ENCODE results near the gene IKZF1. TPM values are rescaled to one million over a fixed set of nuclear protein-coding genes. Genes with fewer than 3 reads are reported as not detected.

The IKZF1 gene
- total RNA-seq, 1 experiment from 2014 or later: 0.77 TPM

DNA sequence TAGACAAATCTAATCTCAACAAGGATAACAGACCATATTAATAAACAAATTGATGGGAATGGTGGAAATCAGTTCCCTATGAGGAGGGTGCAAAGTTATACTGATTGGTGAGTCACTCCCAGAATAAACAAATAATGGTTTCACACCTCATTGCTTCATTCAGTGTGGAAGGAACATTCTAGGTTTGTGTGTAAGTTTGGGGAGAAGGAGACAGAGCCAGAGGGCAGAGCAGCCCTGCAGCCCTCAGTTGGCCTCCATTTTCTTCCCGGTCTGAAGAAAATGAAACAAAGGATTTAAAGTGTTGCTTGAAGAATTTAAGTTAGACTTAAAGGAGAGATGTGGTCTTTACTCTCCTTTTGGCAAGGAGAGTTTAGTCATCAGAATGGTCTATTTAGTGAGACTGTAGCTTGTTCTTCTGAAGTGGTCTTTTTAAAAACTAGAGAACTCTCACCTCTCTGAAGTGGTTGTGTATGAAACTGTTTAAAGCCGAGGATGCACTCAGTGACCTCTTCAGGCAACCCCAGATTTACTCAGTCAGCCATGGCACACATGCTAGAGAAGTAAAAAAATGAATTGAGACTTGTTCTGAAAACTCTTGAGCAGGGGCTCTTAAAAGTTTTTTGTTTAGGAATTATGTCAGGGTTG is 27.2 kb downstream of the IKZF1 start:
- no TSS peak for BruUV-seq (replicated peaks)
- DNase-seq (ENCODE audit: low read depth, low spot score) (no peak), ATAC-seq (no peak)
- H3K27ac ChIP-seq (ENCODE audit: low read length): no peak overlapping the region
- POLR2A ChIA-PET: no interaction called here
- no peaks in the 10 kb centered on the region for H3K9me3 ChIP-seq (ENCODE audit: control insufficient read depth, insufficient read depth, low read depth, low read length)
- H3K27me3 ChIP-seq (ENCODE audit: control insufficient read depth, insufficient read depth, low read length): peaks cover 5% of the 10 kb centered on the region; the same call in 1 of the 2 replicates
- intact Hi-C loops (cut with micrococcal nuclease; ENCODE audit: unreplicated experiment): no loop called here
- CTCF ChIA-PET: no interaction called here
- H3K4me3 ChIP-seq (ENCODE audit: low read depth in 2 of 2, low read length in 2 of 2): no peak overlapping the region
- H3K36me3 ChIP-seq (ENCODE audit: control insufficient read depth, insufficient read depth, low read length): no peaks in the 10 kb centered on the region
- TF ChIP-seq POLR2AphosphoS5 (IDR thresholded peaks at IDR 0.05; ENCODE audit: low read depth, low read length): no peak
- TF ChIP-seq, protein P1, sequence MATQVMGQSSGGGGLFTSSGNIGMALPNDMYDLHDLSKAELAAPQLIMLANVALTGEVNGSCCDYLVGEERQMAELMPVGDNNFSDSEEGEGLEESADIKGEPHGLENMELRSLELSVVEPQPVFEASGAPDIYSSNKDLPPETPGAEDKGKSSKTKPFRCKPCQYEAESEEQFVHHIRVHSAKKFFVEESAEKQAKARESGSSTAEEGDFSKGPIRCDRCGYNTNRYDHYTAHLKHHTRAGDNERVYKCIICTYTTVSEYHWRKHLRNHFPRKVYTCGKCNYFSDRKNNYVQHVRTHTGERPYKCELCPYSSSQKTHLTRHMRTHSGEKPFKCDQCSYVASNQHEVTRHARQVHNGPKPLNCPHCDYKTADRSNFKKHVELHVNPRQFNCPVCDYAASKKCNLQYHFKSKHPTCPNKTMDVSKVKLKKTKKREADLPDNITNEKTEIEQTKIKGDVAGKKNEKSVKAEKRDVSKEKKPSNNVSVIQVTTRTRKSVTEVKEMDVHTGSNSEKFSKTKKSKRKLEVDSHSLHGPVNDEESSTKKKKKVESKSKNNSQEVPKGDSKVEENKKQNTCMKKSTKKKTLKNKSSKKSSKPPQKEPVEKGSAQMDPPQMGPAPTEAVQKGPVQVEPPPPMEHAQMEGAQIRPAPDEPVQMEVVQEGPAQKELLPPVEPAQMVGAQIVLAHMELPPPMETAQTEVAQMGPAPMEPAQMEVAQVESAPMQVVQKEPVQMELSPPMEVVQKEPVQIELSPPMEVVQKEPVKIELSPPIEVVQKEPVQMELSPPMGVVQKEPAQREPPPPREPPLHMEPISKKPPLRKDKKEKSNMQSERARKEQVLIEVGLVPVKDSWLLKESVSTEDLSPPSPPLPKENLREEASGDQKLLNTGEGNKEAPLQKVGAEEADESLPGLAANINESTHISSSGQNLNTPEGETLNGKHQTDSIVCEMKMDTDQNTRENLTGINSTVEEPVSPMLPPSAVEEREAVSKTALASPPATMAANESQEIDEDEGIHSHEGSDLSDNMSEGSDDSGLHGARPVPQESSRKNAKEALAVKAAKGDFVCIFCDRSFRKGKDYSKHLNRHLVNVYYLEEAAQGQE (IDR thresholded peaks at IDR 0.05; ENCODE audit: insufficient read depth in 1 of 2, low read depth in 2 of 2, low read length in 1 of 2): no peak
- TF ChIP-seq, protein P2, sequence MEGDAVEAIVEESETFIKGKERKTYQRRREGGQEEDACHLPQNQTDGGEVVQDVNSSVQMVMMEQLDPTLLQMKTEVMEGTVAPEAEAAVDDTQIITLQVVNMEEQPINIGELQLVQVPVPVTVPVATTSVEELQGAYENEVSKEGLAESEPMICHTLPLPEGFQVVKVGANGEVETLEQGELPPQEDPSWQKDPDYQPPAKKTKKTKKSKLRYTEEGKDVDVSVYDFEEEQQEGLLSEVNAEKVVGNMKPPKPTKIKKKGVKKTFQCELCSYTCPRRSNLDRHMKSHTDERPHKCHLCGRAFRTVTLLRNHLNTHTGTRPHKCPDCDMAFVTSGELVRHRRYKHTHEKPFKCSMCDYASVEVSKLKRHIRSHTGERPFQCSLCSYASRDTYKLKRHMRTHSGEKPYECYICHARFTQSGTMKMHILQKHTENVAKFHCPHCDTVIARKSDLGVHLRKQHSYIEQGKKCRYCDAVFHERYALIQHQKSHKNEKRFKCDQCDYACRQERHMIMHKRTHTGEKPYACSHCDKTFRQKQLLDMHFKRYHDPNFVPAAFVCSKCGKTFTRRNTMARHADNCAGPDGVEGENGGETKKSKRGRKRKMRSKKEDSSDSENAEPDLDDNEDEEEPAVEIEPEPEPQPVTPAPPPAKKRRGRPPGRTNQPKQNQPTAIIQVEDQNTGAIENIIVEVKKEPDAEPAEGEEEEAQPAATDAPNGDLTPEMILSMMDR (IDR thresholded peaks at IDR 0.05): no peak
- no peak for TF ChIP-seq SIN3A (IDR thresholded peaks at IDR 0.05; ENCODE audit: borderline replicate concordance, insufficient read depth, low read depth, low read length)
- no peak for TF ChIP-seq TCF7L2 (IDR thresholded peaks at IDR 0.05; ENCODE audit: low read depth, low read length)
- H3K4me1 ChIP-seq (ENCODE audit: control insufficient read depth, insufficient read depth, low read length): no peaks in the 10 kb centered on the region
- in situ Hi-C loops (cut with HindIII; ENCODE audit: low pct_unique_long_range_greater_than_20kb, low sequenced_read_pairs): no loop called here

DNA sequence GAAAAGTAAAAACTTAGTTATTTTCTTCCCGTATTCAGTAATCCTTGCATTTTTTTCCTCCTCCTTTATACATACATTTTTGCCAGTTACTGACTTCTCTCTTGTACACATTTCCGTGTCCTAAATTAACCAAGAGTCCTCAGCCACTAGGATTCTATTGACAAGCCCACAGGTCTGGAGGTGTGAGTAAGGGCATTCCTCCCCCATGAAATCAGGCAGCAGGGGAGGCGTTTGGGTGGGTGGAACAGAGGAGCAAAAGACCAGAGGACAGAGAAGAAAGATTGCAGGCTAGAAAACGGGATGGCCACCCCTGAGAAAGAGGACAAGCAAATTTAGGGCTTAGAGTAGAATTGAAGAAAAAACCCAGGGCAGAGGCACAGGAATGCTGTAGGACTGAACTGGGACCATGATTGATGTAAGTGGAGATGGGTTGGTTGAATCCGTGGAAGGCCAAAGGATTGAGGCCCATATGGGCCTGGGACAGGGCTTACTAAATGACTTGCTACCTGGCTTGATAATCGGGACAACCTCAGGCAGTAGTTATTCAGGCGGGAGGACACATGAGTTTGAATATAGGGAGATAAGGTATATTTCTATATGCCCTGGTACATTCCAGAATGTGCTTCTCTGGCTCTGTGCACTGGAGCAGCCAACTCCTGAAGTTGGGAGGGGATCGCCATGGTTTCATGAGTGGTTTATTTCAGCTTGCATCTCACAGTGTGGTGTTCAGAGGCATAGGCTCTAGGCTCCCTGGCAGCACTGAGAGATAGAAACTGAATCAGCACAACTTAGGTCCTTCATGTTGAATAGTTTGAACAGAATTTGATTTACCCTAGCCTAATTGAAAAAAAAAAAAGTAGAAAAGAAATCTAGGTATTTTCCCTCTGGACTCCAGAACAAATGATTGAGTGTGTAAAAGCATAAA is 28.0 kb downstream of the IKZF1 start:
- intact Hi-C loops (cut with micrococcal nuclease; ENCODE audit: unreplicated experiment) (no loop called here), in situ Hi-C loops (cut with HindIII; ENCODE audit: low pct_unique_long_range_greater_than_20kb, low sequenced_read_pairs) (no loop called here)
- CTCF ChIA-PET: no interaction called here
- Histone ChIP-seq H3K9me3 (ENCODE audit: control insufficient read depth, insufficient read depth, low read depth, low read length) (no peaks in the 10 kb centered on the region), H3K27ac (ENCODE audit: low read length) (no peak overlapping the region), H3K4me1 (ENCODE audit: control insufficient read depth, insufficient read depth, low read length) (no peaks in the 10 kb centered on the region), H3K36me3 (ENCODE audit: control insufficient read depth, insufficient read depth, low read length) (no peaks in the 10 kb centered on the region), H3K4me3 (ENCODE audit: low read depth in 2 of 2, low read length in 2 of 2) (no peak overlapping the region), H3K27me3 (ENCODE audit: control insufficient read depth, insufficient read depth, low read length) (0 out of 2 replicates have a peak, but pooled peaks cover 2% of the 10 kb centered on the region)
- TF ChIP-seq SIN3A (IDR thresholded peaks at IDR 0.05; ENCODE audit: borderline replicate concordance, insufficient read depth, low read depth, low read length) (no peak), TCF7L2 (IDR thresholded peaks at IDR 0.05; ENCODE audit: low read depth, low read length) (no peak), POLR2AphosphoS5 (IDR thresholded peaks at IDR 0.05; ENCODE audit: low read depth, low read length) (no peak)
- TF ChIP-seq, protein P1 (IDR thresholded peaks at IDR 0.05; ENCODE audit: insufficient read depth in 1 of 2, low read depth in 2 of 2, low read length in 1 of 2): no peak
- TF ChIP-seq, protein P2 (IDR thresholded peaks at IDR 0.05): no peak
- BruUV-seq (replicated peaks): no TSS peak
- ATAC-seq: no peak
- POLR2A ChIA-PET: no interaction called here
- DNase-seq (ENCODE audit: low read depth, low spot score): no peak
